Limb (tissue), 2 donors: ENCODE results near the gene ANKS3.

Experiments used
- DNase-seq, 2 donors: peaks; one replicate each; pipeline ENCODE4 v3.0.0-alpha.2; 2016; ENCODE audit errors: extremely low spot score in 2 of 2

ANKS3 gene

DNA sequence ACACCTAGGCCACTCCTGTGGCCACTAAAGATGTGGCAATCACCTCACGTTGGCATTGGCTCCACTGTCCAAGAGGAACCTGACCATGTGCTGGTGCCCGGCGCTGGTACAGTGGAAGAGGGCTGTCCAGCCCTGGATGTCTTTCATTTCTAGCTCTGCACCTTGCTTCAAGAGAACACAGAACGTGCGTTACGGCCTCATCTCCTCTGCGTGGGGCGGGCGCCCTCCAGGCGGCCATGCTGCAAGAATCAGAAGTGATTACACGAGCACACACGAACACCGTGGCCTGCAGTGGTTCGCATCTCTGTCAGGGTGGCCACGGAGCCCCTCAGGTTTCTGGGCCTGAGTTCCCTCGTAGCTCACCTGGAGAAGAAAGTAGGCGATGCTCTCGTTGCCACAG is 7.5 kb downstream of the ANKS3 start:
- DNase-seq: no peak

DNA sequence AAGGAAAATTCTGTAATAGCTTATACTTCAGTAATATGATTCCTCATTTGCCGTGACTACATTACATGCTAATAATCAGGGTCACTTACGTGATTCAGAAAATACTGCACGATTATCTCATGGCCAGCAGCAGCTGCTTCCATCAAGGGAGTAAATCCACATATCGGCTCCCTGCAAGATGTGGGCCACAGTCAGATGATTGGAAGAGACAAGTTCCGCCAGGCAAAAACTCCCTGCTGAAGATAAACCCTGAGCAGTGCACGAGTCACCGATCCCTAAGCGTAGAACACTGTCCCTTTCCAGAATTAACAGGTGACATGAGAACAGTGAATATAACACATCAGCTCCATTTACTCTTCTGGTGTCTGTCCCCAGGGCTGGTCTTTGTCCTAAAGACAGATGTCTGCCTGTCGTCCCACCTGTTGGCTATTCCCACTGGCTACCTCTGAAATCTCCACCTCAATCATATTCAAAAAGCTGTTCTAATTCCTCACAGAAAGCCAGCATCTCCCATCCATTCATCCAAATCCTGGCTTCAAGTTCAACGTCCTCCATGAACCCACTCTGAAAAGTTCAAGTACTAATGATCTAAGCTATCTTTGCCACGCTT is 9.3 kb downstream of the ANKS3 start:
- DNase-seq: no peak

DNA sequence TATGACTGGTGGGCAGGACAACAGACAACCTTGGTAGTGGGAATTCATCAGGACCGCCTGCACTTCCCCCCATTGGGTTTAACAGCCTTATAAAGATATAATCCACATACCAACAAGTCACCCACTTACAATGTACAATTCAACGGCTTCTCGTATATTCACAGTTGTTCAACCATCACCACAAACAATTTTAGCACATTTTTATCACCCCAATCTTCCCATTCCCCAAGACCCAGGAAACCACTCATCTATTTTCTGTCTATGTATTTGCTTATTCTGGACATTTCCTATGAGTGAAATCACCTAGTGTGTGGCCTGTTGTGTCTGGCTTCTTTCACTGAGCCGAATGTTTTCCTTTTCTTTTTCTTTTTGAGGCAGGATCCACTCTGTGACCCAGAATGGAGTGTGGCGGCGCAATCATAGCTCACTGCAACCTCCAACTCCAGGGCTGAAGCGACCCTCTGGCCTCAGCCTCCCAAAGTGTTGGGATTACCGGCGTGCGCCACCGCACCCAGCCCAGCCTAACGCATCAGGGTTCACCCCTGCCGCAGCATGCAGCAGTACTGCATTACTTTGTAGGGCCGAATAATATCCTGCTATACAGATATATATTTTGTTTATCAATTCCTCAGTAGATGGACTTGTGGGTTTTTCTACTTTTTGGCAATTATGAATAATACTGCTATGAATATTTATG is 10.9 kb downstream of the ANKS3 start:
- no peak for DNase-seq

DNA sequence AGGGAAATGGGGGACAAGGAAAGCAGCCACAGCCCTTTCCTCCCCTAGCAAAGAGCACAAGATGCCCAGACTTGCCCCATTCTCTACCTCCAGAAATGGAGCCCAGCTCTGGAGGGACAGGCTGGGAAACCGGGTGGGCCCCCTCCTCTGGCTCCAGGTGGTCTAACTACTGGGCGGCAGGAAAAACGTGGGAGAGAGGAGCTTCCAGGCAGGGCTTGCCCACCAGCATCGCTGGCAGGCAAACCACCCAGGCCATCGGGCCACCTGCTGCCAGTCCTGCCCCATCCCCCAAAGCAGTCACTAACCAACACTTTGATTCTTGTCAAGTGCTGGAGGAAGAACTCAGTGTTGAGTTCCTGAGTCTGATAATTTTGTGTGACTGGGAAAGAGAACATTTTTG is 15.6 kb downstream of the ANKS3 start:
- no peak for DNase-seq

DNA sequence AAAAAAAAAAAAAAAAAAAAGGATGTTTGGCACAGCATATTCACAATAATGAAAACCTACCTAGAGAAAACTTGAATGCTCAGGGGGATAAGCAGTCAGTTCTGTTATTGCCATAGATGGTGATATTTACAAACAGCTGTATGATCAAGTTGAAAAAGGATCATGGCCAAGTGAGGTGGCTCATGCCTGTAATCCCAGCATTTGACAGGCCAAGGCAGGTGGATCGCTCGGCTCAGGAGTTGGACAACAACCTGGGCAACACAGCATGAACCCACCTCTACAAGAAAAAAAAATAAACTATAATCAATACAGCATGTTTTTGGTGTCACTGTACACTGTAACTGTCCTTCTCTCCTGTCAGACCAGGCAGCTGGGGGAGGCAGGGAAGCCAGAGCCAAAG is 19.1 kb downstream of the ANKS3 start:
- no peak for DNase-seq

DNA sequence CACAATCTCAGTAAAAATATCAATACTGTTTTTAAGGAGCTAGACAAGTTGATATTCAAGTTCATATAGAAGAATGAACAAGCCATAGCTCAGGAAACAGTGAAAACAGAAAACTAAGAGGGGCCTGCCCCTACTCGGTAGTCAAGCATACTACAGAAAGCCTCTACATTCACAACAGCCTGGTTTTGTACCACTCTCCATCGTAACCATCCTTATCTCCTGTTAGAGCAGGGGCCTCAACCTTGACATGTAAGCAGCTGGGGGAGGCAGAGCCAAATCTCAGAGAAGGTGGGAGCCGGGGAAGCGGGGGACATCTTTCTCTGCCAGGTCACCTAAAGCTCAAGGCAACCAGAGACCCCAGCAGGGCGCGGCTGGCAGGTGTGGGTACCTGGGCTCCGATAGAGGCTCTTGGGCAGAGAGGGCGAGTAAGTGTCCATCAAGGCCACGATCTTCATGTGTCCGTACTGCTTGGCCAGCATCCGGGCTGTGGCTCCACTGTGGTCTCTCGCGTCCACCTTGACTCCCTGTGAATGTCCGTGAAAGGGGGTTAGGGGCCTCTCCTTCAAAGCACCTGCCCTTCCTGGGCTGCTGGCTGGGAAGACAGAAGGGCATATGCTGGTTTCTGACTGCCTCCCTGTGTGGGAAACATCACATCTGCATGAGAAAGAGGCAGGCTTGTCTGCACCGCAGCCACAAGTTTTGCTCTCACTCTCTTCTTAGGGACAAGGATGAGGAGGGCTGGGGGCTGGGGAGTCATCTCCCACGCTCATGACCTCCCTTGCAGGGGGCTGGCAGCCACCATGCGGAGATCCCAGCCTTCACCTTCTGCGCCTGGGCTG is 20.2 kb downstream of the ANKS3 start:
- DNase-seq: no peak

DNA sequence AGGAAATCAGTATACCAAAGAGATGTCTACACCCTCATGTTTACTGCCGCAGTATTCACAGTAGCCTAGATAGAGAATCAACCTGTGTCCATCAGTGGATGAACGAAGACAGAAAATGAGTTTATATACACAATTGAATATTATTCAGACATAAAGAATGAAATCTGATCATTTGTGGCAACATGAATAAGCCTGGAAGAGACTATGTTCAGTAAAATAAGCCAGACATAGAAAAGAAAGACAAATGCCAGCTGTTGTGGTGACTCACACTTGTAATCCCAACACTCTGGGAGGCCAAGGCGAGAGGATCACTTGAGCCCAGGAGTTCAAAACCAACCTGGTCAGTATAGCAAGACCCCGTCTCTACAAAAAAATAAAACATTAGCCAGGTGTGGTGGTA is 24.6 kb downstream of the ANKS3 start:
- no peak for DNase-seq

DNA sequence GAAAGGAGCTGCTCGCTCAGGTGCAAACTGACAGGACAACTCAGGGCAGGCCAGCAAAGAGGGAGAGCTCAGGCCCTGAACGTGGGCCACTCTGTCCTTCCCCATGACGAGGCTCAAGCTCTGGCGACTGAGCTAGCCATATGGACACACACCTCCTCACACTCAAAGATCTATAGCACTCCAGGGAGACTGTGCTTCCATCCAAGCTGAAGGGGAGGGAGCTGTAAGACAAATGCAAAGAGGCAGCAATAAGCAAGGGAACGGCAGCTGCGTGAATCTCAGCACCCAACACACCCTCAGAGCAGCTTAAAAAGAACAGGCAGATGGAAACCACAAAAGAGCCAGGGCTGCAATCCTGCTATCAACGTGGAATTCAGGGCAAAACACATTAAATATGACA is 27.2 kb downstream of the ANKS3 start:
- DNase-seq: no peak

DNA sequence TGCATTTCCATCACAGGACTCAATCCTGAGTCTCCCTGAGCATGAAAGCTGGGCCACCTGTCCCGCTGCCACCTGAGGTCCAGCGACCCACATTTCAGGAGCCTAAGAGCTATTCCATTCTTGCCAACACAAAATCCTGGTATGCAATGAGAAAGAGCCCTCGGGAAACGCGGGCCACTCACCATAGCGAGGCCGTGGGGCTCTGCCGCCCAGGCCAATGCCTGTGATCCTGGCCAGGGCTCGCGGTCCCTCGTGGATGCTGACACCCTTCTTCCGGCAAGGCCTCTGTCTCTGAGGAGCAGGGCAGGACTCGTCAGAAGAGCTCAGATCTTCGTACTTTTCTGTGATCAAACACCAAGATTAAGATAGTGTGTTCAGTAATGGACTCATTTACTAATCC is 29.2 kb downstream of the ANKS3 start:
- no peak for DNase-seq

DNA sequence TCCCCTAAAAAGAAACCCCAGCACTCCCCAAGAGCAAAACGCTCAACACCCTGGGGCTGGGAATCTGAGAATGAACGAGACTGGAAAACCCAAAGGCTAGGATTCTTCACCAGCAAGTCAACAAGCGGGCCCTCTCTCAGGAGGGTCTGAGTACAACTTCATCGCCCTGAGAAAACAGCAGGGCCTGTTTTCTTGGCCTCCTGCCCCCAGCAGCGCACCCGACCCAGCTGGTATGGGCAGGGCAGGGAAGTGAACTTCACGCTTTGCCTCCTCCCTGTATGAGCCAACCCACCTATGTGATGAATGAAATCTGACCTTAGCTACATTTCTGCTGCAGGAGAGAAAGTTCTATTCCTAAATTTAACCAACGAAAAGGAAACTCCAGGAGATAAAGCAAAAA is 29.6 kb downstream of the ANKS3 start:
- no peak for DNase-seq

DNA sequence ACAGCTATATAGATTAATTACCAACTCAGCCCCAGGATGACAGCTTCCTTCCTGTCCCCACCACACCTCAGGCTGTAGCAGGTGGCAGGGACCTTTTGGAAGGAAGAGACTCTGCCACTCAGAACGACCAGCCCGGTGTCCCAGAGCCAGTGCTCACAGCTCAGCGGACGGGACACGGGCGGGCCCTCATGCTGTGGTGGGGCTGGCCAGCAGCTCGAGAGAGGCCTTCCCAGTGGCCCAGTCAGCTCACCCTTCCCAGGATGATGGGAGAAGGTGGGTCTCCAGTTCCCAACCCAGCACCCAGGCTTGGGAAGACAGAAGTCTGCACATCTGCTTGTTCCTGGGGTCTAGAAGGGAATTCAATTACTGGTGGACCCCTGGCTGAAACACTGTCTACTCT is 30.2 kb downstream of the ANKS3 start:
- no peak for DNase-seq

DNA sequence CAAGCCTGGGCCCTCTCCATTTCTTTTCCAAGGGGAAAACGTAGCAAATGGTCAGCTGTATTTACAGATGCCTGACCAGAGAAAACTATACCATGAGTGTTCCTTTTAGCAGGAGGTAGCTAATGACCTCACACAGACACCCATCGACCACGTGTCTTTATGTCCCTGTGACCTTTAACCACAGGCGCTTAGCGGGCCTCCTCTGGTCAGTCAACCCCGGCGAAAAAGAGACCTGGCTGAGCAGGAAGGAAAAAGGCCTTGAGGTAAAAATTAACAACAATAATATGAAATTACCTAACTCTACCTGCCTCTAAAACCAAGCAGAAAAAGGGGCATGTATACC is 31.6 kb downstream of the ANKS3 start:
- no peak for DNase-seq

DNA sequence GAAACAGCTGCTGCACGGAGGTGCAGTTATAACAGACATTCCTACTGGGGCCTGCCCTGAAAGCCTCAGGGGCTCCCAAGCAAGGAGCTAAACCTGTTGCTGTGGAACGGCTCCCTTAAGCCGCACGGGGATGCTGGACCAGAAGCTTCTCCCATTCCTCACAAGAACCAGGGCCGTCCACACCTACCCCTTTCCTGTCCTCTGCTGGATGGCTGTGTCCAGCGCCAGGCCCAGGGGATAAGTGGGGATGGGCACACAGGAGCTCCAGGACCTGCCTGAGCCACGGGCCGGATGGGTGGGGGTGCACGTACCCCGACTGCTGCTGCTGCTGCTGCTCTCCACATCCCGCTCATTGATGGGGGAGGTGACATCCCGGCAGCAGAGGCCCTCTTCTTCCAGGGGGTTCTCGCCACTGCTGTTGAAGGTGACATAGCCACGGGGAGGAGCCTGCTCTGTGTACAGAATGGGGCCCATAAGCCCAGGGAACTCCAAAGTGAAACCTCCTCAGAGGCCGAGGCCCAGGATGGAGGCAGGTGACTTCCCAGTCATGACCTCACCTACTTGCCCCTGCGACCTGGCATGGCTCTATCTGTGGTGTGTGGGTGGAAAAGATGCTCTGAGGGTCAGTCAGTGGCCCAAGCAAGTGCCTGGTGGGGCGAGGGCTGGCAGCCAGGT is 32.1 kb downstream of the ANKS3 start:
- no peak for DNase-seq

DNA sequence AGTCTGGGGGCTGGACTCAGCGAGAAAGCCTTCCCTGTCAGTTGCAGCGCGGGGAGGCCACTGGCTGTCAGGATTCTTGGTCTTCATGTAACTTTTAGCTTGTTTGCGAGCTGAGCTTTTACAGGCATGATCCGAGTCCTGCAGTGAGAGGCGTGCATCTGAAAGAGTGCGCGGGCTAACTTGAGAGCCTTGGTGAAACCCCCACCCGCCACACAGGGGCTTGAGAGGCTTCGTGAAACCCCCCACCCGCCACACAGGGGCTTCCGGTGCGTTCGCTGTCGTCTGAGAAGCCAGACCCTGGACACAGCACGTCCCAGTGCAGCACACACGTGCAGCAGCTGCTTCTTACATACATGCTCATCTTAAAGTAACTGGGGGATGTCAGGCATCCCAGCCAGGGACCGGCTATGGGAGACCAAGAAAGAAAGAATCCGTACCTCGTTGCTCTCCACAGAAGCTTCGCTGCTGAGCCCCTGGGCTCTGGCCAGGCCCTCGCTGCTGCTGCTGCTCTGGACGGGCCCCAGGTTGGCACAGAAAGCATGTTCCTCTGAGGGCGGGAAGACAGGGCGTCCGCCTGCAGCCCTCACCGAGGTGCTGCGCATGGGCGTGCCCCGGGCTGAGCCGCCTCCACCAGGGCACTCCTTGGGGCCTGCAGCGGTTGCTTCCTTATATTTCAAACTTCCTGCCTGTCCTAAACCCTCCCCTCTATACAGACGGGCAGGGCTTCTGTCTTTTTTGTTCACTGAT is 32.9 kb downstream of the ANKS3 start:
- no peak for DNase-seq

DNA sequence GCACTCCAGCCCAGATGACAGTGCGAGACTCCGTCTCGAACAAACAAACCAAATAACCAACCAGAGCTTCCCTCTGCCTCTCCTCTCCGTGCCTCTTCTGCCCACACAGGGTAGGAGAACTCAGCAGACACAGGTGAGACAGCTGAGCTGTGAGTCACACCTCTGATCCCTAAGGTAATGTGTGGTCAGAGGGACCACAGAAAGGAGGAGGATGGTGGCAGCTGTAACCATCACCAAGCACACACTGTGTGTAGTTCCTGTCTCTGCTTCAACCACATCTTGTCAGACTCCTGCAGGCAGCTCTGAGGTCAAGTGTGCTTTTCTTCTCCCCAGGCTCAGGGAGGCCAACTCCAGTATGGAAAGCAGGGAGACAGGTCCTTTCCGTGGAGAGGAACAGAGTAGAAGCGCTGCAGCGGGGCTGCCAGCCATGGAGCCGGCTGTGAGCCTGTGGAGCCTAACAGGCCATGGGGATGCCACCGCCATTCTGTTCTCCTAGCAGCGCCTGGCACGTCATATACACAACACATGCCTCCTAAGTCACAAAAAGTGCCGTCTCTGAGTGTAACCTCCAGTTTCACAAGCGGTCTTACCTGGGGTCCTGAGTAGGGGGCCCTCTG is 33.6 kb downstream of the ANKS3 start:
- no peak for DNase-seq

DNA sequence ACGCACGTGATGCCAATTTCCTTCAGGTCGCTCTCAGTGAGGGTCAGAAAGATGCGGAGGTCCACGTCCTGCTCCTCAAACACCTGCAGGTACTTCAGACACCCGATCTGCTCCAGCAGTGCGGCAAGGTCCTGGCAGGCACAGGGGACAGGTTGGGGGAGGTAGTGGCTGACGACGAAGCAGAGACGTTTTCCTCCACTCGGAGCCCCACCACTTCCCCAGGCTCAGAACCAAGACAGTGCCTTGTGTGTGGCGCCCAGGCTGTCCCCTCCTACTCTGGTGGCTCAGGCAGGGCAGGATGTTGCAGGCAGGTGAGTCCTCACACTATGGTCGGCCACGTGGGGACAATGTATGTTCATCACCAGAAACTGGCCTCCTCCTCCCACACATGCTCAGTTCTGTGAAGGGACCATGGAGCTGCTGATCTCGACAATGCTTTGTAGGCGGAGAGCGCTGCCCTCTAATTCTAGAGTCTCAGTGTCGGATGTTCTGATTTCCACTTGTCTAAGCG is 35.0 kb downstream of the ANKS3 start:
- no peak for DNase-seq

DNA sequence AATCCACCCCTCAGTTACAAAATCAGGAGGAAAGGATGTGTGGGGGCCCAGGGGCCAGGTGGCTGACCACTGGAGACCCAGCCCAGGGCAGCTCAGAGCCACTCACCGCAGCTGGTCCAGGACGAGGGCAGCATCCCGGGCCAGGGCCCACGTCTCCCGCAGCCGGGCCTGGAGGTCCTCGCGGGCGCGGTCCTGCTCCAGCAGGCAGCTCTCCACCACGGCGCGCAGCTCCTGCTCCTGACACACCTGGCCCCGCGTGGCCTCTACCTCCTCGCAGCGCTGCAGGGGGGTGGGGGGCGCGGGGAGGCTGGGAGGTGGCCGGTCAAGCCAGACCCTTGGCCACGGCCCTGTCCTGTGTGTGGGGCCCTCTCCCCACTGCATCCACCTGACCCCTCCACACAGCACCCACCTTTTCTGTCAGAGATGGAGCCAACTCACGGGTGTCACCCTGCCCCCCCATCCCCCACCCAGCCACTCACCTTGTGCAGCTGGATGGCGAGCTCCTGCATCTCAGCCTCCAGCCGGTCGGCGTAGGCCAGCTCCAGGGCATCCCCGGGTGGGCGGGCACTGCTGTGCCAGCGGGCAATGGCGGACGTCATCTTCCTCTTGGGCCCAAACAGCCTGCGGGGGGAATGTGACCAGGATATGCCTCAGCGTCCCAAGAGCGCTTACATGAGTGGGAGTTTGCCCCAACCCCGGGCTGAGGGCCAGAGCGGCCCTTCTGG is 35.6 kb downstream of the ANKS3 start:
- no peak for DNase-seq

DNA sequence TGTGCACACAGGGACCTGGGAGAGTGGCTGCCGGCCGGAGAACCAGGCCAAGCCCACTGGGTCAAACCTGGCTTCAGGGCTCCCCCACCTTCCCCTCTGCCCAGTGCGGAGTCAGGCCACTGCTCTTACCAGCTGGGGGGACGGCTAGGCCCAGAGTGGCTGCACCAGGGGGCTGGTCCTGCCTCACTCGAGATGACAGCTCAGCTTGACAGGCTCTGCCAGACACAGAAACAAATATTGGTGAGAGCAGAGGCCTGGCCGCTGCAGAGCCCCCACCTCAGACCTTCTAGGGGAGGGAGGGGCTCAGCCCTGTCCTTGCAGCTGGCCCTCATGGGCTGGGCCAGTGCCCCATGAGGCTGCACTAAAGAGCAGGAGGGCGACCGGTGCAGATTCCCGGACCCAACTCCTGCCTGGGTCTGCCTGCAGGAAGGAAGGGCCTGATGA is 36.2 kb downstream of the ANKS3 start:
- no peak for DNase-seq

DNA sequence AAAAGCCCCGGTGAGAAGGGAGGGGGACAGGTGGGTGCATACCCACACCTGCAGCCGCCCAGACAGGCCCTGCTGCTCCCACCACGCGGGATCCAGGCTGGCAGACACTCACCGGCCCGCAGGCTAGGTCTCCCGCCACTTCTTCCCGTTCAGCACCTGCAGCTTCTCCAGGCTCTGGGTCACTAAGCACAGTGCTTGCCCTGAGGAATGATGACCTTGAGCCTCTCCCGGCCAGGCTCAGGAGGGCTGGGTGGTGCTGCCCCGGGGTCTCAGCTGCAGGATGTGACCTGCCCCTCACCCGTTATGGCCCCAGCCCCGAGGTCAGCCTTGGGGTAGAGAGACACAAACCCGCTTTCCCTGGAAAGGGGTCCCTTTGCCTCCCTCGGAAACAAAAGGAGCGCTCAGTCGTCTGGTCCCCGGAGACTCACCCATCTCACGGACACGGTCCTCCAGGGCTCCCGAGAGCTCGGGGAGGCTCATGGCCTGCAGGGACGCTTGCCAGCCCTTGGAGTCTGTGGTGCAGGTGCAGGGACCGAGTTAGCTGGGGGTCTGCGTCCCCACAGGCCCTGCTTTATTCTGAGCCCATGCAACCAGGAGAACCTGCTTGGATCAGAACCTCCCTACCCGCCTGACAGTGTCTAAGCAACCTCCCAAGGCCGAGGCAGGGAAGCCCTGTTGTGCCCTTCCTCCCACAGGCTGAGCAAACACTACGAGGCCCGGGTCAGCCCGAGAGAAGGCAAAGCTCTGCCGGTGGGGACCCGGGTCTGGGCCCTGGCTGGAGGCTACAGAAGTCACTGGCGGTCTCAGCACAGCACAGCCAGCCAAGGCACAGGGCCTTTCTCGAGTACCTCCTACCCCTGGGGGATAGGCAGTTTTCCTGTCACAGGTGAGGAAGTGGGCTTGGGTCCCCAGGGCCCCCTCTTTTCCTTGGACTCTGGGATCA is 36.9 kb downstream of the ANKS3 start:
- DNase-seq: no peak
